Measurements from ENCODE around the gene APMAP.
"Not testable (repeated sequence)": the region's sequence is repeated elsewhere in the genome, so short reads cannot be mapped to it uniquely, and the experiment has no call there.

APMAP gene

GRCh38 chr20:24950128-24950835 is 42.3 kb downstream of the APMAP start:
- no peak for DNase-seq

- no peak for DNase-seq
Observed at GRCh38 chr20:24949756-24950127, 42.8 kb downstream of the APMAP start.

DNA sequence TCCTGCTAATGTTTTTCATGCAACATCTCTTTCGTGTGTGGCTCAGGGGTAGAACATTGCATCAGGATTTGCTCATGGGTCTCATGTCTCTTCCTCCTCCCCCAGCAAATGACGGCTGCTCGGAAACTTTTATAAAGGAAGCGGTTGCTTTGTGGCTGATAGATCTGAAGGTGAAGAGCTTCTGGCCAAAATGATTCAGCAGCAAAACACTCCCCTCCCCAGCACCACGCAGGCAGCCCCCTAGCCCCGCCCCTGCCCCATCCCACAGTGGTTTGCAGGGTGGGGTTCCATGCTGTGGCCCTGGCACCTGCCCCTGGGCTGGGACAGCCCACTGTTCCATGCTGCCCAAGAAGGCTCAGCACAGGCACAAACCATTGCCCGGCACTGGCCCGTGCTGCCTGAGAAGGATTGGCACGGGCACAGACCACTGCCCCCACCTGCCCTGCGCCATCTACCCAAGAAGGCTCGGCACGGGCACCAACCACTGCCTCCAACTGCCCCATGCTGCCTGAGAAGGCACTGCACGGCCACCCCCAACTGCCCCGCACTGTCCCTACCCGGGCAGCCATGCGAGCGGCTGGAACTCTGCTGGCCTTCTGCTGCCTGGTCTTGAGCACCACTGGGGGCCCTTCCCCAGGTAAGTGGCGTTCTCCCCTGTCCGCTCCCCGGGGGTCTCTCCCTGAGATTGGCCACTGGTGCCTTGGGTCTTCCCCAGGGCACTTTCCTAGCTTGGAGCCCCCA is 43.4 kb downstream of the APMAP start, which contains the start of gene CST7:
Gene CST7, plus strand, starts transcription at position 331 of the 741 bp plus-strand sequence. Its CDS starts 237 bp downstream, at position 568.
- no peak for DNase-seq

DNA sequence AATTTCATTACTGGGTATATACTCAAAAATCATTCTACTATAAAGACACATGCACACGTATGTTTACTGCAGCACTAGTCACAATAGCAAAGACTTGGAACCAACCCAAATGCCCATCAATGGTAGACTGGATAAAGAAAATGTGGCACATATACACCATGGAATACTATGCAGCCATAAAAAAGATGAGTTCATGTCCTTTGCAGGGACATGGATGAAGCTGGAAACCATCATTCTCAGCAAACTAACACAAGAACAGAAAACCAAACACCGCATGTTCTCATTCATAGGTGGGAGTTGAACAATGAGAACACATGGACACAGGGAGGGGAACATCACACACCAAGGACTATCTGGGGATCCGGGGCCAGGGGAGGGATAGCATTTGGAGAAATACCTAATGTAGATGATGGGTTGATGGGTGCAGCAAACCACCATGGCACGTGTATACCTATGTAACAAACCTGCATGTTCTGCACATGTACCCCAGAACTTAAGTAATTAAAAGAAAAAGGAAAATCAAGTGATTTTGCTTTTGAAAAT is 44.1 kb downstream of the APMAP start:
- DNase-seq = not testable (repeated sequence)

GRCh38 chr20:24946376-24946775 is 46.2 kb downstream of the APMAP start:
- DNase-seq = not testable (repeated sequence)

- no peak for DNase-seq
Observed at GRCh38 chr20:24943731-24944130, 48.8 kb downstream of the APMAP start.

DNA sequence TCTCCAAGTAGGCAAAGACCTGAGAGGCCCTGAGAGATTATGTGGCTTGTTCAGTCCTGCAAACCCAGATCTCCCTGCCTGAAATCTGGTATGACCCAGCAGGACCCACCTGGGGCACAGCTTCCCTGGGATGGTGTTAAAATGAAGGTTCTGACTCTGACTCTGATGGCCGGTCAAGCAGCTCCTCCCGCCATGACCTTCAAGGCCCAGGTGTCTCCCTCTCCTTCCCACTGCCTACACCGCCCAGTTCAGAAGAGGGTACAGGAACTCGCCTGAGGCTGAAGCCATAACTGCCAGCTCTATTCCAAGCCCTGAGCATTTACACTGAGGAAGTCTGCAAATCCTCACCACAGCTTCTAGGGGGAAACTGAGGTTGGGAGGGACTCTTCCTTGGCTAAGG is 49.4 kb downstream of the APMAP start:
- DNase-seq = no peak

GRCh38 chr20:24942679-24943078 is 49.9 kb downstream of the APMAP start:
- no peak for DNase-seq

DNA sequence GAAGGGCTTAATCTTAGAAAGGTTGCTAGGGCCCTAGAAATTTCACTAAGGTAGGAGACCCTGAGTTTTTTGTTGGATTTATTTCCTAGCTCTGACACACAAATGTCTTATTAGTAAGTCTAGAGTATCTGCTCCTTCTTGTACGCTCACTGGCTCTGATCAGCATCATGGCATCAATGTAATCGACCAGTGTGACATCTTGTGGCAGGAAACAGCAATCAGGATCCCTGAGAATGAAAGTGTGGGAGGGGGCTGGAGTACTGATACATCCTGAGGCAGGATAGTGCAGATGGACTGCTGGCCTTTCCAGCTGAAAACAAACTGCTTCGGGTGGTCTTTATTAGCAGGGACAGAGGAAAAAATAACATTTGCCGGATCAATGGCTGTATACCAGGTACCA is 53.5 kb downstream of the APMAP start:
- DNase-seq = no peak

GRCh38 chr20:24938498-24938897 is 54.1 kb downstream of the APMAP start:
- no peak for DNase-seq

DNA sequence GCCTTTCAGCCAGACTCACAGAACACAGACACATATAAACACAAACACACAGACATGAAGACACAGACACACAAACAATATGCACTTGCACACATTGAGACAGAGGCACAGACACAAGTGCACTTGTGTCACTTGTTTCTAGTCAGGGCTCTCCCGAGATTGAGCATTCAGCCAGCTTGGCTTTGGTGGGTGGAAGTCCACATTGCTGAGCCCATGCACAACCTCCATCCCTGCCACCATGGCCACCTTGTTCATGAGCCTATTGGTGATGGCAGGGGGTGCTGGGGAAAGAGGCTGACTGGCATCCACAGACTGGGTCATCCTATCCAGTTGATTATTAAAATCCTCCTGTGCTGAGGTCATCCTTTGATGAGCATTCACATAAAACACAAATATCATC is 55.0 kb downstream of the APMAP start:
- DNase-seq = no peak

DNA sequence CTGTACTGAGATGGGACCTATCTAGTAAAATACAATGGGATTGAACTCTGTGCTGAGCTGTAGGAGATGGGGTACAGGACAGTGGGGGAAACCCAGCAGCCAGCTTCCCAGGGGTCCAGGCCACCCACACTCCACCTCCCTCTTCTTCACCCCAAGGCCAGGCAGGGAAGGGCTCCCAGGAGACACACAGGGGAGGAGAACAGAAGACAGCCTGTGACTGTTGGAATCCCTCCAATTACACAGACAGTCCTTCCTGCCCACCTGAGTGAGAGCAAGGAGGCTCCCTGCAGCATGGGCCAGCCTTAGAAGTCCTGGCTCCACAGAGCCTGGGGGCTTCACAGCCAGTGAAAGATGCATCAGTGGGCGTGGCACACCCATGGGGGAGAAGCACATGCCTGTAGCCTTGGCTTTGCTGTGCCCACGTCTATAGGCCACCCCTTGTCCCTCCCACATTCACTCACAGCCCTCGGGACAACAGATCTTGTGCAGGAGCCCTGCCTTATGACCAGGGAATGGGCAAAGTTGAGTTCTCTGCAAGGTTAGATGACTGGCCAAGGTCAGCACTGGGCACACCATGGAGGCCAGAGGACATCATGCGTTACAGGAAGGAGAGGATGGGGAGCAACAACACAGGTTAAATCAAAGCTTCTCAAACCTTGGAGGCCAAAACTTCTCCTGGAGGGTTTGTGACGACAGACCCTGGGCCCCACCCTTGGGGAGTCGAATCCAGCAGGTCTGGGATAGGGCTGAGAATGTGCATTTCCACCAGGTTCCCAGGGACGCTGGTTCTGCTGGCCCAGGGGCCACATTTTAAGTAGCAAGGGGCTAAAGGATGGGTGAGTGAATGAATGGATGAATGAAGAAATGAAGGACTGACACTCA is 55.8 kb downstream of the APMAP start:
- no peak for DNase-seq

DNA sequence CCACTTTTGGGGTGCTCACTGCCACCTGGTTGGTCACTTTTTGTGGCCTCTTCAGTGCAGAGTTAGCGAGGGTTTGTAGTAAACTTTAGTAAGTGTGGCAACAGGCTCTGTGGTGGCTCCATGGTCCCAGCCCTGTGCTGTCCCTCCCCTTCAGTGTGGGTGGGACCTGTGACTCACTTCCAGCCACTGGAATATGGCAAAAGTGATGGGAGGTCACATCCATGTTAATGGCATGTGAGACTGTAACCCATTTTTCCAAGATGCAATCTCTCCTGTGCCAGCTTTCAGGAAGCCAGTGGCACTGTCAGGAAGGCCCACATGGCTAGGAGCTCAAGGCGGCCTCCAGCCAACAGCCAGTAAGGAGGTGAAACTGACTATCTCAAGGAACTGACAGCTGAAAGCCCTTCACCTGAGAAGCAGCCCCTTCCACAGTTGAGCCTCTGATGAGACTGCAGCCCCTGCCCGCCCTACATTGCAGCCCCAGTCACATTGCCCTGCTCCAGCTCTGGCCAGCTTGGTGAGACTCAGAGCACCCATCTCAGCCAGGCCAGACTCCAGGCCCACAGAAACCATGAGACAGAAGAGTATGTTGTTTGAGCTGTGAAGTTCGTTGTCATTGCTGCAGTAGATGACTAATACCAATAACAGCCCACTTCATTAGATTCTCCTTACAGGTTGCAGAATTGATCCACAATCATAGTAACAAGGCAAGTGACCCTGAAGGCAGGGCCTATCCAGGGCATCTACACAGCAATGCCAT is 56.6 kb downstream of the APMAP start:
- no peak for DNase-seq

- no peak for DNase-seq
Observed at GRCh38 chr20:24935140-24935539, 57.4 kb downstream of the APMAP start.

DNA sequence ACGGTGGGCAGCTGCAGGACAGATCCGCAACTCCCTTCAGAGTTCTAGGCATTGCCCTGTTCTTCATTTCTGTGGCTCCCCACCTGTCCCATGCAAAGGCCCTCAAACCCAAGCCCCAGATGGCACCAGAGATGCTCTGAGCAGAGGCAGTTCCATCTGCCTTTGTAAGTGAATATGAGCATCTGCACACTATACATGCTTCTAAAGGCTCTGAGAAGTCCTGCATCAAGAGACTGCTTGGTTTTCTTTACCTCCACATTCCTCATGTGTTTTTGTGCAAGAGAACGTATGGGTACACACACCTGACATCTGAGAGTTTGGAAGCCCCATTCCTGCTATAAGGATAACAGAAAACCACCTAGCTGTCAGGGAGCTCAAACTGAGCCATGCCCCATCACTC is 57.8 kb downstream of the APMAP start:
- DNase-seq = no peak

- DNase-seq = no peak
Observed at GRCh38 chr20:24934101-24934661, 58.4 kb downstream of the APMAP start.

GRCh38 chr20:24933266-24933908 is 59.2 kb downstream of the APMAP start:
- no peak for DNase-seq

GRCh38 chr20:24931893-24932292 is 60.7 kb downstream of the APMAP start:
- DNase-seq = not testable (repeated sequence)

- not testable (repeated sequence) for DNase-seq
Observed at GRCh38 chr20:24930724-24931688, 61.5 kb downstream of the APMAP start.
